GM12801 (cell line): Measurements from ENCODE around the gene IGSF21.

ENCODE experiments used
- TF ChIP-seq, protein P1 (sequence below): IDR thresholded peaks from one replicate; pipeline ENCODE4 v1.5.1; 2011; ENCODE audit warnings: control low read depth; ENCODE audit not compliant: insufficient read length; ENCODE audit errors: extremely low read depth

IGSF21 gene

DNA sequence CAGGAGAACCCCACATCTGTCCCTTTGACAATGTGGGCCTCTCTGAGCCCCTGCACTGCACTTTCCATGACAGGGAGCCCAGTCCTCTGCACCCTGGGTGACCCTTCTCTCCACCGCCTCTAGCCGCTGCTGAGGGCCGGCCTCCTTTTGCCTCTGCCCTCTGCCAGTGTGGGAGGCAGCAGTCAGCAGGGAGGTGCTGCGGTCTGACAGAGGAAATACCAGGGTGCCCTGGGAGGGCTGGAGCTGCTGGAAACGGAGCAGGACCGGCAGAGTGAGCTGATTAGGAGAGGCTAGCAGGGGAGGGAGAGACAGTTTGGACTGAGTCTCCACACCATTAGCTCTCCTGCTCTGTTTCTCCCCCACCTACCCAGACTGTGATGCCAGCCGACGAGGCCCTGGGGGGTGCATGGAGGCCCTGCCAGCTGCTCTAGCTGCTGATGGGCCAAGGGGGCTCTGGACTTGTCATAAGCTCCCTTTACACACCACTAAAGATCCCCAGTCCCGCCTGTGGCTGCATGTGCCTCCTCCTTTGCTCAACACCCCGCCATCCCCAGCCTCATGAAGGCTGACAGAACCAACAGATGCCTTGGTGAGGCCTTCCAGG is 202.1 kb downstream of the IGSF21 start:
- TF ChIP-seq, protein P1, sequence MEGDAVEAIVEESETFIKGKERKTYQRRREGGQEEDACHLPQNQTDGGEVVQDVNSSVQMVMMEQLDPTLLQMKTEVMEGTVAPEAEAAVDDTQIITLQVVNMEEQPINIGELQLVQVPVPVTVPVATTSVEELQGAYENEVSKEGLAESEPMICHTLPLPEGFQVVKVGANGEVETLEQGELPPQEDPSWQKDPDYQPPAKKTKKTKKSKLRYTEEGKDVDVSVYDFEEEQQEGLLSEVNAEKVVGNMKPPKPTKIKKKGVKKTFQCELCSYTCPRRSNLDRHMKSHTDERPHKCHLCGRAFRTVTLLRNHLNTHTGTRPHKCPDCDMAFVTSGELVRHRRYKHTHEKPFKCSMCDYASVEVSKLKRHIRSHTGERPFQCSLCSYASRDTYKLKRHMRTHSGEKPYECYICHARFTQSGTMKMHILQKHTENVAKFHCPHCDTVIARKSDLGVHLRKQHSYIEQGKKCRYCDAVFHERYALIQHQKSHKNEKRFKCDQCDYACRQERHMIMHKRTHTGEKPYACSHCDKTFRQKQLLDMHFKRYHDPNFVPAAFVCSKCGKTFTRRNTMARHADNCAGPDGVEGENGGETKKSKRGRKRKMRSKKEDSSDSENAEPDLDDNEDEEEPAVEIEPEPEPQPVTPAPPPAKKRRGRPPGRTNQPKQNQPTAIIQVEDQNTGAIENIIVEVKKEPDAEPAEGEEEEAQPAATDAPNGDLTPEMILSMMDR = no peak

GRCh38 chr1:18312961-18313360 is 205.4 kb downstream of the IGSF21 start:
- TF ChIP-seq, protein P1 = no peak

- TF ChIP-seq, protein P1 = no peak
Observed at GRCh38 chr1:18313523-18313922, 205.9 kb downstream of the IGSF21 start.

GRCh38 chr1:18314399-18314798 is 206.8 kb downstream of the IGSF21 start:
- TF ChIP-seq, protein P1 = no peak

DNA sequence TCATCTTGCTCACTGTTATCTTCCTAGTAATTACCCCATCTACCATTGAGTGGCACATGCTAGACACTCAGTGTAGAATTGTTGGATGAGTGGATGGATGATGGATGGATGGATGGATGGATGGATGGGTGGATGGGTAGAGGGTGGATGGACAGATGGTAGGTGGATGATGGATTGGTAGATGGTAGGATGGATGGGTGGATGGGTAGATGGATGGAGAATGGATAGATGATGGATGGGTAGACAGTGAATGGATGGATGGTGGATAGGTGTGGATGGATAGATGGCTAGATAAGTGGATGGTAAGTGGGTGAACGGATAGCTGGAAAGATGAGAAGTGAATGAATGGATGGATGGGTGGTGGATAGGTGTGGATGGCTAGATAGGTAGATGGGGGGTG is 207.9 kb downstream of the IGSF21 start:
- TF ChIP-seq, protein P1 = no peak

DNA sequence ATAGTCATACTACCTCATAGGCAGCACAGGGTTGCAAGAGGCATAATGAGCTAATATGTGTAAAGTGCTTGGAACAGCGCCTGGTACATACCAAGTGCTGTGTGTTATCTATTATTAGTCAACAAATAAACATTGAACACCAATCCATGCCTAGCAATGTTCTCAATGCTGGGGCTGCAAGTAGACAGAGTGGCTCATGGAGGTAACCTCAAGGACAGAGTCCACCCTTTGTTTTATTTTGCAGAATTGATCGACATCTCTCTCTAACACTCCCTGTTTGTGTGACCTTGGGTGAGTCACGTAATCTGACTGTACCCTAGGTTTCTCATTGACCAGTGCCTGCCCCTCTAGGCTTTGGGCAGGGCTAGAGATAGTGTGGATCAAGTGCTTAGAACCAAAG is 209.2 kb downstream of the IGSF21 start:
- TF ChIP-seq, protein P1 = no peak

GRCh38 chr1:18319099-18319498 is 211.5 kb downstream of the IGSF21 start:
- TF ChIP-seq, protein P1 = no peak
